GM18907 (cell line): ENCODE results near the gene OTX1.
A peak's percentile ranks its signal among the peaks of the same experiment; 100 is the strongest.

Experiments used
- ATAC-seq: cut with Tn5 transposase; IDR thresholded peaks from one replicate; pipeline ENCODE4 v1.9.1; 2021; ENCODE audit warnings: mild to moderate bottlenecking, moderate library complexity; ENCODE audit not compliant: unreplicated experiment

The OTX1 gene

GRCh38 chr2:63046961-63047320 lies 3.7 kb upstream of the OTX1 start:
- ATAC-seq = no peak

- no peak for ATAC-seq
Observed at GRCh38 chr2:63047321-63048279, 3.0 kb upstream of the OTX1 start.

GRCh38 chr2:63048367-63049171 lies 2.1 kb upstream of the OTX1 start:
- no peak for ATAC-seq

GRCh38 chr2:63049211-63049969 lies 1.2 kb upstream of the OTX1 start:
- no peak for ATAC-seq

- ATAC-seq = peak; percentile 35
Observed at GRCh38 chr2:63049970-63050333, 678 bp upstream of the OTX1 start.

- no peak for ATAC-seq
Observed at GRCh38 chr2:63051042-63051794, 588 bp downstream of the OTX1 start.

GRCh38 chr2:63051795-63052333 lies 1.2 kb downstream of the OTX1 start:
- no peak for ATAC-seq

GRCh38 chr2:63052411-63053080 lies 1.9 kb downstream of the OTX1 start:
- ATAC-seq = no peak

- ATAC-seq = no peak
Observed at GRCh38 chr2:63053081-63053888, 2.7 kb downstream of the OTX1 start.

GRCh38 chr2:63053889-63054602 lies 3.4 kb downstream of the OTX1 start:
- ATAC-seq = no peak

- no peak for ATAC-seq
Observed at GRCh38 chr2:63054841-63055225, 4.2 kb downstream of the OTX1 start.

- no peak for ATAC-seq
Observed at GRCh38 chr2:63055226-63056106, 4.8 kb downstream of the OTX1 start.

GRCh38 chr2:63056107-63057050 lies 5.7 kb downstream of the OTX1 start:
- no peak for ATAC-seq

- ATAC-seq = no peak
Observed at GRCh38 chr2:63057249-63058143, 6.9 kb downstream of the OTX1 start.
